Nucleus accumbens (tissue), 56 donors: ENCODE measurements around the gene ROBO2.

ENCODE experiments used
- DNase-seq, 56 donors: peaks; one replicate each; lab custom pipeline; 2025; lab: John Stamatoyannopoulos, UW

The ROBO2 gene

GRCh38 chr3:77186319-77186718 lies 146.4 kb downstream of the ROBO2 start:
- DNase-seq = no peak

- no peak for DNase-seq
Measured at GRCh38 chr3:77186728-77187127, 146.8 kb downstream of the ROBO2 start.

- DNase-seq = no peak
Measured at GRCh38 chr3:77188210-77188609, 148.3 kb downstream of the ROBO2 start.

- no peak for DNase-seq
Measured at GRCh38 chr3:77189258-77189657, 149.4 kb downstream of the ROBO2 start.

- DNase-seq = no peak
Measured at GRCh38 chr3:77189684-77190083, 149.8 kb downstream of the ROBO2 start.

- DNase-seq = no peak
Measured at GRCh38 chr3:77190374-77190773, 150.5 kb downstream of the ROBO2 start.

- no peak for DNase-seq
Measured at GRCh38 chr3:77191014-77191413, 151.1 kb downstream of the ROBO2 start.

GRCh38 chr3:77191640-77192039 lies 151.7 kb downstream of the ROBO2 start:
- DNase-seq = no peak

GRCh38 chr3:77195766-77196545 lies 156.1 kb downstream of the ROBO2 start:
- DNase-seq = no peak

- no peak for DNase-seq
Measured at GRCh38 chr3:77197408-77197807, 157.5 kb downstream of the ROBO2 start.

- no peak for DNase-seq
Measured at GRCh38 chr3:77203851-77204250, 164.0 kb downstream of the ROBO2 start.

- DNase-seq = no peak
Measured at GRCh38 chr3:77204788-77205187, 164.9 kb downstream of the ROBO2 start.

- DNase-seq = peak in 10 of 56 donors; percentile 1 to 24 (median 8)
Measured at GRCh38 chr3:77207753-77208152, 167.9 kb downstream of the ROBO2 start.

GRCh38 chr3:77222701-77223100 lies 182.8 kb downstream of the ROBO2 start:
- no peak for DNase-seq

- no peak for DNase-seq
Measured at GRCh38 chr3:77227567-77227966, 187.7 kb downstream of the ROBO2 start.

- no peak for DNase-seq
Measured at GRCh38 chr3:77232557-77232956, 192.7 kb downstream of the ROBO2 start.

GRCh38 chr3:77234004-77234403 lies 194.1 kb downstream of the ROBO2 start:
- DNase-seq = no peak

GRCh38 chr3:77236118-77236517 lies 196.2 kb downstream of the ROBO2 start:
- DNase-seq = no peak

GRCh38 chr3:77240072-77240650 lies 200.3 kb downstream of the ROBO2 start:
- no peak for DNase-seq

GRCh38 chr3:77242371-77242770 lies 202.5 kb downstream of the ROBO2 start:
- DNase-seq = no peak

GRCh38 chr3:77244981-77245380 lies 205.1 kb downstream of the ROBO2 start:
- peak in 1 of 56 donors; percentile 2 for DNase-seq

GRCh38 chr3:77247061-77247460 lies 207.2 kb downstream of the ROBO2 start:
- peak in 11 of 56 donors; percentile 3 to 53 (median 19) for DNase-seq
